WTC11 (cell line): Measurements from ENCODE around the gene PACSIN1. TPM values are rescaled to one million over a fixed set of nuclear protein-coding genes. Genes with fewer than 3 reads are reported as not detected.

Experiments
- ATAC-seq: fragments of 200-7000 bp; cut with Tn5 transposase; 2 replicates; pipeline ENCODE4 v1.10.0; 2021; ENCODE audit warnings: mild to moderate bottlenecking, moderate library complexity
- CTCF ChIA-PET: fragments of 300-600 bp; sonication (Branson Sonifier 250); formaldehyde crosslinking; loops from one replicate; lab custom pipeline; 2021; ENCODE audit warnings: antibody characterized with exemption; lab: Charles Lee
- POLR2A ChIA-PET: fragments of 350-600 bp; sonication (Branson Sonifier 250); formaldehyde crosslinking; loops from one replicate; lab custom pipeline; 2021; ENCODE audit warnings: antibody characterized with exemption; lab: Charles Lee
- DNase-seq: peaks from one replicate; pipeline ENCODE4 v3.0.0; 2021; ENCODE audit warnings: low spot score
- H3K27ac Mint-ChIP-seq: 2 replicates; pipeline ENCODE4 v1.8.0; 2021; ENCODE audit warnings: mixed read lengths
- H3K27me3 Mint-ChIP-seq: 2 replicates; pipeline ENCODE4 v1.8.0; 2021; ENCODE audit warnings: low read depth, mild to moderate bottlenecking, moderate library complexity, mixed read lengths
- H3K36me3 Mint-ChIP-seq: 2 replicates; pipeline ENCODE4 v1.8.0; 2021; ENCODE audit warnings: mixed read lengths
- H3K4me1 Mint-ChIP-seq: 2 replicates; pipeline ENCODE4 v1.8.0; 2022; ENCODE audit warnings: mixed read lengths
- H3K4me3 Mint-ChIP-seq: 2 replicates; pipeline ENCODE4 v1.8.0; 2021; ENCODE audit warnings: mild to moderate bottlenecking, moderate library complexity, mixed read lengths
- H3K9me3 Mint-ChIP-seq: 2 replicates; pipeline ENCODE4 v1.8.0; 2021; ENCODE audit warnings: mixed read lengths
- ATF2 ChIP-seq: sonication (generic); formaldehyde crosslinking; IDR thresholded peaks from 2 replicates; pipeline ENCODE4 v1.8.1; 2022; ENCODE audit warnings: low read depth, missing genetic modification reagents, borderline replicate concordance
- CREB1 ChIP-seq: sonication (generic); formaldehyde crosslinking; IDR thresholded peaks from 2 replicates; pipeline ENCODE4 v1.8.0; 2023; ENCODE audit warnings: mild to moderate bottlenecking, missing genetic modification reagents
- E2F5 ChIP-seq: sonication (generic); formaldehyde crosslinking; IDR thresholded peaks from 2 replicates; pipeline ENCODE4 v1.8.1; 2022; ENCODE audit warnings: mild to moderate bottlenecking, moderate library complexity, missing genetic modification reagents
- ERG ChIP-seq: fragments of 250-450 bp; sonication (Bioruptor Pico); IDR thresholded peaks from 2 replicates; pipeline ENCODE4 v1.8.0; 2021; ENCODE audit warnings: mild to moderate bottlenecking
- ETV6 ChIP-seq: sonication (generic); formaldehyde crosslinking; IDR thresholded peaks from 2 replicates; pipeline ENCODE4 v1.8.1; 2022; ENCODE audit warnings: mild to moderate bottlenecking, missing genetic modification reagents
- GABPB1 ChIP-seq: sonication (generic); formaldehyde crosslinking; IDR thresholded peaks from 2 replicates; pipeline ENCODE4 v1.8.1; 2023; ENCODE audit warnings: mild to moderate bottlenecking, missing genetic modification reagents
- JAZF1 ChIP-seq: fragments of 250-450 bp; sonication (Bioruptor Pico); IDR thresholded peaks from 2 replicates; pipeline ENCODE4 v1.9.0; 2021; ENCODE audit warnings: moderate library complexity, mild to moderate bottlenecking, inconsistent platforms
- ZBTB21 ChIP-seq: sonication (generic); formaldehyde crosslinking; IDR thresholded peaks from 2 replicates; pipeline ENCODE4 v1.8.1; 2023; ENCODE audit warnings: mild to moderate bottlenecking, missing genetic modification reagents, borderline replicate concordance
- ZBTB43 ChIP-seq: sonication (generic); formaldehyde crosslinking; IDR thresholded peaks from 2 replicates; pipeline ENCODE4 v1.8.1; 2023; ENCODE audit warnings: mild to moderate bottlenecking, missing genetic modification reagents
- ZNF138 ChIP-seq: sonication (generic); formaldehyde crosslinking; conservative IDR thresholded peaks from 2 replicates; pipeline ENCODE4 v1.8.1; 2022; ENCODE audit warnings: mild to moderate bottlenecking, moderate library complexity, missing genetic modification reagents
- ZNF263 ChIP-seq: sonication (generic); formaldehyde crosslinking; IDR thresholded peaks from 2 replicates; pipeline ENCODE4 v1.8.1; 2022; ENCODE audit warnings: low read depth, mild to moderate bottlenecking, moderate library complexity, missing genetic modification reagents
- total RNA-seq: library from RNA; stranded (reverse); gene quantifications from 3 replicates; pipeline ENCODE4 v1.2.3, GENCODE V29; 2021

Gene PACSIN1
- total RNA-seq, 1 experiment from 2014 or later: 12.6 TPM

GRCh38 chr6:34538581-34538980 is 72.7 kb downstream of the PACSIN1 start:
- ChIA-PET POLR2A (interaction anchor here (0.7 kb wide), 1 partner anchor 84 kb away, joined by 3 read pairs; no protein-coding TSS in a partner anchor), CTCF (interaction anchor here (2.5 kb wide), 1 partner anchor 79 kb away, joined by 12 read pairs; no protein-coding TSS in a partner anchor)
- no peak overlapping the region for H3K27ac Mint-ChIP-seq
- no peaks in the 10 kb centered on the region for H3K36me3 Mint-ChIP-seq
- H3K4me1 Mint-ChIP-seq: no peaks in the 10 kb centered on the region
- TF ChIP-seq ZNF138 (CRISPR knock-in tag): no peak
- H3K9me3 Mint-ChIP-seq: no peaks in the 10 kb centered on the region
- ATAC-seq (no peak), DNase-seq (no peak)
- H3K4me3 Mint-ChIP-seq: no peak overlapping the region
- no peaks in the 10 kb centered on the region; the same call in 1 of the 2 replicates for H3K27me3 Mint-ChIP-seq

- Mint-ChIP-seq H3K27ac (no peak overlapping the region), H3K27me3 (no peaks in the 10 kb centered on the region; the same call in 1 of the 2 replicates), H3K36me3 (no peaks in the 10 kb centered on the region), H3K4me1 (no peaks in the 10 kb centered on the region), H3K9me3 (no peaks in the 10 kb centered on the region), H3K4me3 (no peak overlapping the region)
- ATAC-seq (no peak), DNase-seq (no peak)
- no peak for TF ChIP-seq ATF2 (CRISPR knock-in tag)
- TF ChIP-seq ERG (CRISPR knock-in tag): no peak
- ChIA-PET CTCF (interaction anchor here (1.5 to 2.5 kb wide), 2 partner anchors 12 to 80 kb away, joined by 4 to 12 read pairs; no protein-coding TSS in a partner anchor), POLR2A (interaction anchor here (0.7 kb wide), 1 partner anchor 83 kb away, joined by 3 read pairs; no protein-coding TSS in a partner anchor)
These were observed 73.3 kb downstream of the PACSIN1 start for GRCh38 chr6:34539181-34539580.

- no peaks in the 10 kb centered on the region for H3K4me1 Mint-ChIP-seq
- ATAC-seq (no peak), DNase-seq (no peak)
- H3K36me3 Mint-ChIP-seq: no peaks in the 10 kb centered on the region
- no peak overlapping the region for H3K4me3 Mint-ChIP-seq
- ChIA-PET CTCF (interaction anchor here (1.5 to 2.5 kb wide), 2 partner anchors 13 to 81 kb away, joined by 4 to 12 read pairs; no protein-coding TSS in a partner anchor), POLR2A (interaction anchor here (0.6 kb wide), 1 partner anchor 918 kb away, joined by 3 read pairs; no protein-coding TSS in a partner anchor)
- H3K9me3 Mint-ChIP-seq: no peaks in the 10 kb centered on the region
- no peaks in the 10 kb centered on the region; the same call in 1 of the 2 replicates for H3K27me3 Mint-ChIP-seq
- H3K27ac Mint-ChIP-seq: no peak overlapping the region
- TF ChIP-seq CREB1: no peak
- TF ChIP-seq, all 79 proteins: peak for 0
These were observed 74.3 kb downstream of the PACSIN1 start for GRCh38 chr6:34540222-34540621.

- CTCF ChIA-PET: interaction anchor here (1.5 to 2.5 kb wide), 2 partner anchors 13 to 81 kb away, joined by 4 to 12 read pairs; no protein-coding TSS in a partner anchor
- Mint-ChIP-seq H3K9me3 (no peaks in the 10 kb centered on the region), H3K4me3 (no peak overlapping the region), H3K36me3 (no peaks in the 10 kb centered on the region), H3K27me3 (no peaks in the 10 kb centered on the region; the same call in 1 of the 2 replicates), H3K4me1 (no peaks in the 10 kb centered on the region), H3K27ac (no peak overlapping the region)
- TF ChIP-seq JAZF1 (no peak), E2F5 (CRISPR knock-in tag) (no peak), ZBTB43 (CRISPR knock-in tag) (no peak), ETV6 (CRISPR knock-in tag) (no peak), ZBTB21 (CRISPR knock-in tag) (no peak), ZNF263 (CRISPR knock-in tag) (no peak), GABPB1 (CRISPR knock-in tag) (no peak)
- POLR2A ChIA-PET: no interaction called here
- DNase-seq (no peak), ATAC-seq (no peak)
These were observed 75.0 kb downstream of the PACSIN1 start for GRCh38 chr6:34540841-34541240.
